IgD-negative memory B cell (primary cell): ENCODE results near the gene NLRX1. TPM values are rescaled to one million over a fixed set of nuclear protein-coding genes. Genes with fewer than 3 reads are reported as not detected.
"Not testable (repeated sequence)": the region's sequence is repeated elsewhere in the genome, so short reads cannot be mapped to it uniquely, and the experiment has no call there.

Experiments used
- H3K27ac Mint-ChIP-seq, 3 donors: one replicate each; pipeline ENCODE4 v1.8.0; 2020 to 2022; ENCODE audit warnings: mild to moderate bottlenecking in 3 of 3, mixed read lengths in 3 of 3, moderate library complexity in 1 of 3
- H3K27me3 Mint-ChIP-seq: one replicate; pipeline ENCODE4 v1.8.0; 2021; ENCODE audit warnings: mixed read lengths
- H3K36me3 Mint-ChIP-seq: one replicate; pipeline ENCODE4 v1.8.0; 2020; ENCODE audit warnings: mild to moderate bottlenecking, mixed read lengths
- H3K4me1 Mint-ChIP-seq, 3 donors: one replicate each; pipeline ENCODE4 v1.8.0; 2020 to 2022; ENCODE audit warnings: mixed read lengths in 3 of 3, mild to moderate bottlenecking in 1 of 3
- H3K4me3 Mint-ChIP-seq, 4 donors: one replicate each; pipeline ENCODE4 v1.8.0; 2020 to 2022; ENCODE audit warnings: mild to moderate bottlenecking in 4 of 4, mixed read lengths in 4 of 4, moderate library complexity in 3 of 4
- H3K9me3 Mint-ChIP-seq, 3 donors: one replicate each; pipeline ENCODE4 v1.8.0; 2020 to 2021; ENCODE audit warnings: mixed read lengths in 3 of 3, mild to moderate bottlenecking in 1 of 3
- polyA plus RNA-seq: library from polyadenylated mRNA; unstranded; fragments of 300-500 nt; fragmentation: Illumina TruSeq; gene quantifications from one replicate; pipeline ENCODE4 v1.2.3, GENCODE V29; 2021

Gene NLRX1, protein sequence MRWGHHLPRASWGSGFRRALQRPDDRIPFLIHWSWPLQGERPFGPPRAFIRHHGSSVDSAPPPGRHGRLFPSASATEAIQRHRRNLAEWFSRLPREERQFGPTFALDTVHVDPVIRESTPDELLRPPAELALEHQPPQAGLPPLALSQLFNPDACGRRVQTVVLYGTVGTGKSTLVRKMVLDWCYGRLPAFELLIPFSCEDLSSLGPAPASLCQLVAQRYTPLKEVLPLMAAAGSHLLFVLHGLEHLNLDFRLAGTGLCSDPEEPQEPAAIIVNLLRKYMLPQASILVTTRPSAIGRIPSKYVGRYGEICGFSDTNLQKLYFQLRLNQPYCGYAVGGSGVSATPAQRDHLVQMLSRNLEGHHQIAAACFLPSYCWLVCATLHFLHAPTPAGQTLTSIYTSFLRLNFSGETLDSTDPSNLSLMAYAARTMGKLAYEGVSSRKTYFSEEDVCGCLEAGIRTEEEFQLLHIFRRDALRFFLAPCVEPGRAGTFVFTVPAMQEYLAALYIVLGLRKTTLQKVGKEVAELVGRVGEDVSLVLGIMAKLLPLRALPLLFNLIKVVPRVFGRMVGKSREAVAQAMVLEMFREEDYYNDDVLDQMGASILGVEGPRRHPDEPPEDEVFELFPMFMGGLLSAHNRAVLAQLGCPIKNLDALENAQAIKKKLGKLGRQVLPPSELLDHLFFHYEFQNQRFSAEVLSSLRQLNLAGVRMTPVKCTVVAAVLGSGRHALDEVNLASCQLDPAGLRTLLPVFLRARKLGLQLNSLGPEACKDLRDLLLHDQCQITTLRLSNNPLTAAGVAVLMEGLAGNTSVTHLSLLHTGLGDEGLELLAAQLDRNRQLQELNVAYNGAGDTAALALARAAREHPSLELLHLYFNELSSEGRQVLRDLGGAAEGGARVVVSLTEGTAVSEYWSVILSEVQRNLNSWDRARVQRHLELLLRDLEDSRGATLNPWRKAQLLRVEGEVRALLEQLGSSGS
- polyA plus RNA-seq = 5.6 TPM

- H3K4me3 Mint-ChIP-seq = peak within 1 kb of the TSS; percentile 86 to 95 (median 92)
- no peaks in the 10 kb centered on the region for H3K9me3 Mint-ChIP-seq
- peaks cover 0 to 2% (median 0%) of the 10 kb centered on the region in 3 donors for H3K4me1 Mint-ChIP-seq
- H3K27ac Mint-ChIP-seq = peak within 1 kb of the TSS; percentile 71 to 88 (median 78)
- H3K36me3 Mint-ChIP-seq = peaks cover 2% of the 10 kb centered on the region
- H3K27me3 Mint-ChIP-seq = no peaks in the 10 kb centered on the region
These were observed at the start of gene NLRX1 for GRCh38 chr11:119168471-119169281. NLRX1 (plus strand) TSS chr11:119168725; CDS start chr11:119171404, 2,679 bp downstream.

DNA sequence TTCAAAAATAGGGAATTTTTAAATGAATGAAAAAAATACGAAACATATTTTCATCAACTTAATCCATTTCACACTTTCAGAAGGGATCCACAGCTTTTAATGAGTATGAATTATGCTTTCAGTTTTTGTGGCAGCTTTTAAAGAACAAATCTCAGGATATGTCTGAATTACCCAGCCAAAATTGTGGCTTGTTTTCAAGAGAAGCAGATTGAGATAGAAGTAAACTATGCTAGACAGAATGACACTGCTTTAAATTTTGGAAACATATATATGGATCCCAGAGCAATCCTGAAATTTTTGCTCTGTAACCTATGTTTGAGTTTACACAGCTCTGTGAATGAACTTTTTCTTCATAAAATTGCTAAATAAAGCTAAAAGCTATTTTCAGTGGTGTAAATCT lies 49.6 kb upstream of the NLRX1 start:
- Mint-ChIP-seq H3K27ac (no peak overlapping the region), H3K27me3 (no peaks in the 10 kb centered on the region), H3K4me1 (peaks cover 25 to 27% (median 27%) of the 10 kb centered on the region in 3 donors), H3K36me3 (peaks cover 3% of the 10 kb centered on the region), H3K4me3 (peak overlapping the region in 1 of 4 donors; percentile 12), H3K9me3 (no peaks in the 10 kb centered on the region)

DNA sequence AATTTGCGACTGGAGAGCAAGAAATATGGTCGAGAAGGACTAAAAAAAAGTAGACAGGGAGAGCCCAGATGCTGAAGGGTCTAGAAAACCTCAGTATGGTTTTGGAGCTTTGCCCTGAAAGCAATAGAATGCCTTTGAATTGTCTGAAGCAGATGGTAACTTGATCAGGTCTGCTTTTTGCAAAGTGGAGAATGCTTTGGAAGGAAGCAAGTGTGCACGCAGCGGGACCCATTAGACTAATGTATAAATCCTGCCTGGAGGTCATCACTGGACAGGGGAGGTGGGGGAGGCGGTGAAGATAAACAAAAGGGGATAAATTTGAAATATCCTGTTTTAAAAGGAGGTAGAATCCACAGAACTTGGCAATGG lies 47.9 kb upstream of the NLRX1 start:
- H3K27ac Mint-ChIP-seq = peak overlapping the region; percentile 90 to 98 (median 94)
- H3K4me1 Mint-ChIP-seq = peaks cover 22 to 23% (median 22%) of the 10 kb centered on the region in 3 donors
- H3K9me3 Mint-ChIP-seq = no peaks in the 10 kb centered on the region
- peaks cover 3% of the 10 kb centered on the region for H3K36me3 Mint-ChIP-seq
- no peaks in the 10 kb centered on the region for H3K27me3 Mint-ChIP-seq
- H3K4me3 Mint-ChIP-seq = peak overlapping the region; percentile 91 to 98 (median 96)

DNA sequence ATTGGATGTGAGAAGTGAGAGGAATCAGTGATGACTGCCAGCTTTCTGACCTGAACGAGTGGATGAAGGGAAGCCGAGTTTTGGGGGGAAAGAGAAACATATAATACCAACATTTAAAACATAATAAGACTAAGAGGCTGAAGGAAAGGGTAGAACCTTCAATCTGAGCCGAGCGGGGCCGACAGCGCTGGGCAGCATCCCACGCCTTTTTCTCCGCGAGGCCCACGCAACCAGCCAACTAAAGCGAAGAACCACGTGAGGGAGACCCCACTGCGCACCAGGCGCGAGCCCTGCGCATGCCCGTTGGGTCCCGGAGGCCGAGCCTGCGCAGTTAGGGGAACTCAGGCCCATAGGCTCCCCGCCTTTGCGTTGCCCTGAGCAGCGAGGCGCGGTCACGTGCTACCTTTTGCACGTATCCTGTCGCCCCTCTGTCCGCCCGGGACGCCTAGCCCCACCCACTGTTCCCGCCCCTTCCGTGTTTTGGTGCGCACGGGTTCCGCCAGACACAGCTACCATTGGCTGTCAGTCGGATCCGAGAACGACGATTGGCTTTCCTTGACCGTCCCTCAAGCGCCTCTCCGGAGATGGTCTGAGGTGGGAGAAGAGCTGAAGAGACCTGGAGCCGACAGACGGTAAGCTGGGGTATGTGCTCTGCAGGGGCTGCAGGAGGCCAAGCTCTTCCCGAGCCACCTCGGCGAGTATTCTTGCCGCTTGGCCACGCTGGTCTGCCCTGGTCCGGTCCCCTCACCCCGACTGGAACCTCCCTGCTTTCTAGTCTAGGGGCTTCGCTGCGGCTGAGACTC lies 47.3 kb upstream of the NLRX1 start, which contains the start of gene HINFP:
HINFP (plus strand) TSS at position 573 of the 803 bp plus-strand sequence. CDS start 5,365 bp downstream, outside the sequence.
- H3K27ac Mint-ChIP-seq = peak within 1 kb of the TSS; percentile 90 to 98 (median 94)
- peaks cover 3% of the 10 kb centered on the region for H3K36me3 Mint-ChIP-seq
- peaks cover 21 to 22% (median 22%) of the 10 kb centered on the region in 3 donors for H3K4me1 Mint-ChIP-seq

GRCh38 chr11:119121811-119122124 lies 46.8 kb upstream of the NLRX1 start:
- Mint-ChIP-seq H3K9me3 (no peaks in the 10 kb centered on the region), H3K4me1 (peaks cover 22 to 24% (median 22%) of the 10 kb centered on the region in 3 donors), H3K4me3 (peak overlapping the region; percentile 91 to 98 (median 96)), H3K36me3 (no peaks in the 10 kb centered on the region), H3K27me3 (no peaks in the 10 kb centered on the region), H3K27ac (peak overlapping the region; percentile 90 to 98 (median 94))

More for the DNA sequence above, 47.3 kb upstream of the NLRX1 start, which contains the start of gene HINFP:
- Mint-ChIP-seq H3K4me3 (peak within 1 kb of the TSS; percentile 91 to 98 (median 96)), H3K9me3 (no peaks in the 10 kb centered on the region), H3K27me3 (no peaks in the 10 kb centered on the region)

- Mint-ChIP-seq H3K9me3 (no peaks in the 10 kb centered on the region), H3K36me3 (peaks cover 3% of the 10 kb centered on the region), H3K4me3 (no peak overlapping the region), H3K27ac (no peak overlapping the region), H3K27me3 (no peaks in the 10 kb centered on the region), H3K4me1 (peaks cover 15 to 22% (median 19%) of the 10 kb centered on the region in 3 donors)
These were observed 42.7 kb upstream of the NLRX1 start for GRCh38 chr11:119125821-119126220.

GRCh38 chr11:119126675-119127268 lies 41.8 kb upstream of the NLRX1 start:
- Mint-ChIP-seq H3K27me3 (no peaks in the 10 kb centered on the region), H3K36me3 (peaks cover 3% of the 10 kb centered on the region), H3K9me3 (no peaks in the 10 kb centered on the region), H3K27ac (peak overlapping the region in 1 of 3 donors; percentile 83), H3K4me3 (peak overlapping the region in 1 of 4 donors; percentile 22), H3K4me1 (peaks cover 7 to 20% (median 16%) of the 10 kb centered on the region in 3 donors)

GRCh38 chr11:119130662-119131061 lies 37.9 kb upstream of the NLRX1 start:
- no peaks in the 10 kb centered on the region for H3K9me3 Mint-ChIP-seq
- no peak overlapping the region for H3K4me3 Mint-ChIP-seq
- H3K36me3 Mint-ChIP-seq = peaks cover 6% of the 10 kb centered on the region
- H3K27ac Mint-ChIP-seq = no peak overlapping the region
- H3K4me1 Mint-ChIP-seq = peaks cover 0 to 9% (median 4%) of the 10 kb centered on the region in 3 donors
- H3K27me3 Mint-ChIP-seq = no peaks in the 10 kb centered on the region

- no peaks in the 10 kb centered on the region for H3K27me3 Mint-ChIP-seq
- H3K9me3 Mint-ChIP-seq = no peaks in the 10 kb centered on the region
- H3K4me3 Mint-ChIP-seq = no peak overlapping the region
- no peak overlapping the region for H3K27ac Mint-ChIP-seq
- peaks cover 0 to 3% (median 0%) of the 10 kb centered on the region in 3 donors for H3K4me1 Mint-ChIP-seq
- peaks cover 6% of the 10 kb centered on the region for H3K36me3 Mint-ChIP-seq
These were observed 34.0 kb upstream of the NLRX1 start for GRCh38 chr11:119134389-119134978.

- not testable (repeated sequence) for H3K36me3 Mint-ChIP-seq, H3K4me1 Mint-ChIP-seq, H3K27ac Mint-ChIP-seq, H3K9me3 Mint-ChIP-seq, H3K27me3 Mint-ChIP-seq, H3K4me3 Mint-ChIP-seq
These were observed 29.2 kb upstream of the NLRX1 start for GRCh38 chr11:119139276-119139675.

GRCh38 chr11:119144825-119145486 lies 23.6 kb upstream of the NLRX1 start:
- peaks cover 27% of the 10 kb centered on the region for H3K27me3 Mint-ChIP-seq
- no peak overlapping the region for H3K27ac Mint-ChIP-seq
- H3K36me3 Mint-ChIP-seq = peaks cover 1% of the 10 kb centered on the region
- no peaks in the 10 kb centered on the region for H3K9me3 Mint-ChIP-seq
- H3K4me1 Mint-ChIP-seq = peaks cover 0 to 13% (median 7%) of the 10 kb centered on the region in 3 donors
- H3K4me3 Mint-ChIP-seq = peak overlapping the region in 1 of 4 donors; percentile 34

GRCh38 chr11:119145551-119145950 lies 23.0 kb upstream of the NLRX1 start:
- peaks cover 0 to 13% (median 7%) of the 10 kb centered on the region in 3 donors for H3K4me1 Mint-ChIP-seq
- peak overlapping the region in 1 of 4 donors; percentile 8 for H3K4me3 Mint-ChIP-seq
- peaks cover 1% of the 10 kb centered on the region for H3K36me3 Mint-ChIP-seq
- peaks cover 30% of the 10 kb centered on the region for H3K27me3 Mint-ChIP-seq
- no peaks in the 10 kb centered on the region for H3K9me3 Mint-ChIP-seq
- H3K27ac Mint-ChIP-seq = no peak overlapping the region
